ENCODE measurements around the gene MST1.
"Not testable (repeated sequence)": the region's sequence is repeated elsewhere in the genome, so short reads cannot be mapped to it uniquely, and the experiment has no call there.

MST1 gene

GRCh38 chr3:49700453-49701128 is 11.3 kb upstream of the MST1 start:
- DNase-seq (ENCODE audit: low read depth in 2 of 2): no peak

GRCh38 chr3:49700014-49700413 is 10.7 kb upstream of the MST1 start:
- DNase-seq (ENCODE audit: low read depth in 2 of 2): no peak

- DNase-seq (ENCODE audit: low read depth in 2 of 2): no peak
These were observed 10.2 kb upstream of the MST1 start for GRCh38 chr3:49699281-49699979.

- DNase-seq (ENCODE audit: low read depth in 2 of 2): not testable (repeated sequence)
These were observed 6.2 kb upstream of the MST1 start for GRCh38 chr3:49695350-49696015.

- not testable (repeated sequence) for DNase-seq (ENCODE audit: low read depth in 2 of 2)
These were observed 5.3 kb upstream of the MST1 start for GRCh38 chr3:49694409-49695070.

GRCh38 chr3:49691481-49691880 is 2.2 kb upstream of the MST1 start:
- not testable (repeated sequence) for DNase-seq (ENCODE audit: low read depth in 2 of 2)

- DNase-seq (ENCODE audit: low read depth in 2 of 2): not testable (repeated sequence)
These were observed 1.6 kb upstream of the MST1 start for GRCh38 chr3:49690856-49691255.

GRCh38 chr3:49689908-49690624 is 792 bp upstream of the MST1 start:
- DNase-seq (ENCODE audit: low read depth in 2 of 2): not testable (repeated sequence)

GRCh38 chr3:49688338-49689045 is 782 bp downstream of the MST1 start:
- not testable (repeated sequence) for DNase-seq (ENCODE audit: low read depth in 2 of 2)

- not testable (repeated sequence) for DNase-seq (ENCODE audit: low read depth in 2 of 2)
These were observed 1.9 kb downstream of the MST1 start for GRCh38 chr3:49687424-49687795.

- peak in 1 of 2 donors; percentile 56 for DNase-seq (ENCODE audit: low read depth in 2 of 2)
These were observed 2.4 kb downstream of the MST1 start for GRCh38 chr3:49686769-49687423.

- not testable (repeated sequence) for DNase-seq (ENCODE audit: low read depth in 2 of 2)
These were observed 2.9 kb downstream of the MST1 start for GRCh38 chr3:49686346-49686745.

GRCh38 chr3:49685846-49686245 is 3.4 kb downstream of the MST1 start:
- not testable (repeated sequence) for DNase-seq (ENCODE audit: low read depth in 2 of 2)

- DNase-seq (ENCODE audit: low read depth in 2 of 2): not testable (repeated sequence)
These were observed 4.2 kb downstream of the MST1 start for GRCh38 chr3:49685103-49685502.

- DNase-seq (ENCODE audit: low read depth in 2 of 2): not testable (repeated sequence)
These were observed 4.8 kb downstream of the MST1 start for GRCh38 chr3:49684453-49684852.

- no peak for DNase-seq (ENCODE audit: low read depth in 2 of 2)
These were observed 6.1 kb downstream of the MST1 start for GRCh38 chr3:49683162-49683561.

- no peak for DNase-seq (ENCODE audit: low read depth in 2 of 2)
These were observed 7.7 kb downstream of the MST1 start for GRCh38 chr3:49681543-49681942.

- no peak for DNase-seq (ENCODE audit: low read depth in 2 of 2)
These were observed 8.1 kb downstream of the MST1 start for GRCh38 chr3:49681232-49681522.

- no peak for DNase-seq (ENCODE audit: low read depth in 2 of 2)
These were observed 8.6 kb downstream of the MST1 start for GRCh38 chr3:49680493-49681231.

GRCh38 chr3:49675912-49676311 is 13.4 kb downstream of the MST1 start:
- no peak for DNase-seq (ENCODE audit: low read depth in 2 of 2)
